Activated effector memory CD4-positive, alpha-beta T cell treated with anti-CD3 and anti-CD28 coated beads, Interleukin-2, amount 50 U/mL, for 16 hours (primary cell): ENCODE results near the gene PLEKHA6.
A peak's percentile ranks its signal among the peaks of the same experiment; 100 is the strongest.

ENCODE experiments used
- DNase-seq: peaks from one replicate; pipeline ENCODE4 v3.0.0-alpha.2; 2020

PLEKHA6 gene

DNA sequence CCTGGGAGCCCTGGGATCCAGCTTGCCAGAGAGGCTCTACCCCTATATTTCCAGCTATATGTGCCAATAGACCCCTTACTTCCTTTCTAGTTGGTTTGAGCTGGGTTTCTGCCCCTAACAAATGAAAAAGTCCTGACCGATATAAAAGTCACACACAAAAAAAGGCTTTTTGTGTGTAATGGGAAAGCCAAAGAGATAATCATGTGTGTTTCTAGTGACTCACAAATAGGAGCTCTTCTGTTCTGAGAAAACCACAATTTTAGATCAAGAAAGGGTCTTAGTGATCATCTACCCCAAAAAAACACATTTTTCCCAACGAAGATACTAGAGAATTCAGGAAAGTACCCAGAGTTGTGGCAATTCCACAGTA lies 23.0 kb upstream of the PLEKHA6 start:
- DNase-seq: no peak

DNA sequence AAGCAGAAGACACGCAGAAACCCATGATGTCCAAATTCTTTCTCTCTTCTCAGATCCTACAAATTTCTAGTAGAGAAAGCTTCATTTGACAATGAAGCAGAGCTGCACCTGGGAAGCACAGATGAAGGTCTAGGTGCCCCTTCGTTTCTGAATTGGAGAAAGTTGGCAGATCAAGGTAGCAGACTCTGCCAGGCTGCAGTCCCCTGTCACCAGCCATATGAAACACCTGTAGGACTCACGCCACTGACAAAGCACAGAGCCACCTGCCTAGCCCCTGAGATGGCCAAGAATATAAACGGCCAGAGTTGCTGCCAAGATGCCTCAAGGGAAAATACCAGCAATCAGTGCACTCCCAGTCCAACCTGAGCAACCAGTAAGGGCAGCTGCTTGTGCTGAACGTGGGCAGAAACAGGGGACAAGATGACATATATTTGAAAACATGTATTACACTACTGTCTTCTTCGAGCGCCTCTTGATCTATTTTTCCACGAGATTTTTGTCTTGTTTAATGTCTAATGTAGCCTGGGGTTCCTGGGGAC lies 20.6 kb upstream of the PLEKHA6 start:
- no peak for DNase-seq

DNA sequence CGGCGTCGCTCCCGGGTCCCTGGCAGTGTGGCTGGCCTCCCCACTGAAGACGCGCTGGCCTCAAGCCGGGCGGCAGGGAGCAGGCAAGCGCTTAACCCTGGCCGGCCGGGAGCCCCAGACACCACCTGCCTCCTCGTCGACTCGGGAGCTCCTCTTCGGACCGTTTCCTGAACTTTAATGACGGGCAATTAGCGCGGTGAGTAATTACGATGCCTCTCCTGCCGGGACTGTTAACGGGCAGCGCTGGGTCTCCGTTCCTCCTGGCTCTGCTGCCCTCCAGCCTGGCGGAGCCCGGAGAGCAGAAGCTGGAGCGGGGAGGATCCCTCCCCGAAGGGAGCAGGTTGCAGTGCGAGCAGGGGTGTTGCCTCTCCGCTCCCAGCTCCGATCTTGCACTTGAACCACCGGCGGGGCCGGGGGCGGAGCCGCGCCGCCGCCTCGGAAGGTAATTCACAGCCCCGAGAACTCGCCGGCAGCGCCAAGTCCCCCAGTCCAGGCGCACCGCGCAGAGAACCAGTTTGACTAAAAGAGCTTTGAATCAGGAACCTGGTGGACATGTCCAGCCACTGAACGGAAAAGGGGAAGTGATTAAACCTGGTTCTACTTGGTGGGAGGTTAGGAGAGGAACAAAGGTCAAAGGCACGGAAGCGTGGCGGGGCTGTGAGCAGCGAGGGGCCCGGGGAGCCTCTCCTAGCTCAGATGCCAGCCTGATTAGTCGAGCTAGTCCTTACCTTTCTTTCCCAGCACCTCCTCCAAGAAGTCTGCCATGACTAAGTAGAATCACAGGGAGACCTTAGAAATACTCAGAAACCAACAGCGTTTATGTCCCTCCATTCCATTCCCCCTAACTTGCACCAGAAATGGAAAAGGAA lies 18.3 kb upstream of the PLEKHA6 start:
- DNase-seq: peak; percentile 81

DNA sequence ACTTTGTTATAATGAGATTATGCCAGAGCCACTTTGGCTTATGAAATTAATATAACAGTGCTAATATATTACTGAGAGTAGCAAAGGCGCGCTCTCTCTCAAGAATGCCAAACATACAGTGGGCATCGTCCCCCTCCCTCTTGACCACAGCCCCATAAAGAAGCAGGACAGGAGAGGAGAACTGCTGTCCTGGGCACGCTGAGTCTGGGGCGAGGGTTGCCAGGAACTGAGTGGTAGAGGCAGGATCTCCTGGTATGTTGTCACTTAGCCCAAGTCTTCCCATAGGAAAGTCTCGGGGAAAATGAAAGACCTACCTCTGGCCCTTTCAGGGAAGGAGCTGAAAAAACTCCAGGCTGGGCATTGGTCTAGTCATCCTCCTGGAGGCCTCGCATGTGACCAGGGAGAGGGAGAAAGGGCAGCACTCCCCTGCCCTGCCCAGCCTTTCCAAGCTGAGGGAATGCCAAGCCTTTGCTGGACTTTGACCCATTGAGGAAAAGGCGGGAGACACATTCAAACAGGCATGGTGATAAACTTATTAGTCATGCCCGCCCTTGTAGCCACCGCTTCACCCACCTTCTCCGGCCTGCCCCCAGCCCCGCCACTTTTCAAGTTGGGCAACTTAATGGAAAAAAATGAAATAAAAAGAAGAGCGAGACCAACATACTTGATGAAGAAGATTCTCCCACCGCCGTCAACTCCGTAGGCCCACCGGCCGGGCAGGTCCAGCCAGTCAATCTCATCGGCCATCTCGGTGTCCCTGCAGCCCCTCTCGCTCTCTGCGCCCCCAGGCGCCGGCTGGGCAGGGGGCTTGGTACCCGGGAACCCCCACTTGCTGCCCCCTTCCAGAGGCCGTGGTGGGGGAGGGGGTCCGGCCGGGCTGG lies 17.4 kb upstream of the PLEKHA6 start:
- DNase-seq: no peak

DNA sequence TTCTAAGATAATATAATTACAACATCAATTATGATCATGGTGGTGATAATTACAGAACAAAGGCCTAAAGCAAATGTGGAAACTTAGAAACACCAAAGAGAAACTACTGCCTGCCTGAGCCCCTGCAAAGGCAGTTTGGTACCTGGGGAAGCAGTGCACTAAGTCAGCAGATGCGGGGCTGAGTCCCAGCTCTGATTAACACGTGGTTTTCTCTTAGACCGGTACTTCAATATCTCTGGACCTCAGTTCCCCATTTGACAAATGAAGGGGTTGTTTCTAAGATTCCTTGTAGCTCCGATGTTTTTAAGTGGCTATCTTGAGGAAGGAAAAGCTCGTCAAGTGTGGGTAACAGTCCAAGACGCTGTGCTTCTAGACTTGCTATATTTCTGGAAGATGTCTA lies 16.7 kb upstream of the PLEKHA6 start:
- DNase-seq: no peak

DNA sequence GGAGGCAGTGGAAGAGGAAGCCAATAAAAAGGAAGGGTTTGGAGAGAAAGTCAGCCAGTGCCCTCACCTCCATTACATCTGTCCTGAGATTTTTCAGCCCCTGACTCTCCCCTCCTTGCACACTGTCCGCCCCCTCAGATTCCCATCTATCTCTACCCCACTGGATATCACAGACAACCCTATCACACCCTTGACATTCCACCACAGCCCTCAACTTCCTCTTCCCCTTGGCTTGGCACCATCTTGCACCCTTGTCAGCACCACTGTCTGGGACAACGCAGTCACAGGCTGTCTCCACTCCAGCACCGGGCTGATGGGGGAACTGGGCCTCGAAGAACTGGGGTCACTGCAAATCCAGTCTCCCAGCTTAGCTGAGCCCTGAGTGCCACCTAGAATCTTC lies 14.2 kb upstream of the PLEKHA6 start:
- no peak for DNase-seq

DNA sequence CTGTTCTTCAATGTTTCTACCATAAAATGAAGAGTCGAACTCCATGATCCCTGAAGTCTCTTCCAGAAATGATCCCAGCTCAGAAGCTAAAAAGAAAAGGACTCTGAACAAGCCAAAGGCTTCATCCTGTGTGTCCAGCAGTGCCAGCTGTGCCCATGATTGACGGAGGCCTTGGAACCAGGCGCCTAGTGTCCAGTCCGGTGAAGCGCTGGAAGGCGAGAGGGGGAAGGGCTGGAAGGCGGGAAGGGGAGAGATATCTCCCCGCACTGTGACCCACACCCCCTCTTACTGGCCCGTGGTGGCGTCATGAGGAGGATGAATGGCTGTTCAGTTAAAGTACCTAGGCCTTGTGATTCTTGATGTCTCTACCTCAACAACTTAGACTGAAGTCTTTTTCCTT lies 10.4 kb upstream of the PLEKHA6 start:
- DNase-seq: no peak

DNA sequence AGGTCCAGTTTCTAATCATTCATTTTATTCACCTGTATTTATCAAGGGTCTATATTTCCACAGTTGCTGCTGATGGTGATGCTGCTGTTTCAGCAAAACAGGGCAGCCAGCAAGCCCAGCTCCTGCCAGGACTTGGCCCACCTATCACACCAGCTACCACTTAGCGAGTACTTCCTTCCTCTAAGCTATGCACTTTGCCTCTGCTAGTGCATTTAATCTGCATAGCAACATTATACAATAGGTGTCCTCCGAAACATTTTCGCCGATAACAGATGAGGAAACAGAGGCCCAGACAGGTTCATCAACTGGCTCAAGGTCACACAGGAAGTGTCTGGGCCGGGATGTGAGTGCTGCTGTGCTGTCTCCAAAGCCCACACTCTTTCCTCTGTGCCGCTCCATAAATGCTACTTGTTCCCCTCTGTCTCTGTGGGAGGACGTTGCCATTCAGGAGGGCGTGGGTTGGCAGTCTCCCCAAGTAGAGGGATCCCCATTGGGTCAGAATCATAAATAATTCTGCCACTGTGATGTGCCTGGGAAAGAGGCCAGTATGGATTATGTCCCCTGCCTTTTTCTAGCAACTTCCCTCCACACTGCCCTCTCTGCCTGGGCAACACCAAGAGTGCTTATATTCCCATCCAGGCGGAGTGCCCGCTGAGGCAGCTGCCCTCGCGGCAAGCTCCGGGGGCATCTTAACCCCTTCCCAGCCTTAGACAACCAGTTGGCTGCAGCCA lies 9.4 kb upstream of the PLEKHA6 start:
- no peak for DNase-seq

DNA sequence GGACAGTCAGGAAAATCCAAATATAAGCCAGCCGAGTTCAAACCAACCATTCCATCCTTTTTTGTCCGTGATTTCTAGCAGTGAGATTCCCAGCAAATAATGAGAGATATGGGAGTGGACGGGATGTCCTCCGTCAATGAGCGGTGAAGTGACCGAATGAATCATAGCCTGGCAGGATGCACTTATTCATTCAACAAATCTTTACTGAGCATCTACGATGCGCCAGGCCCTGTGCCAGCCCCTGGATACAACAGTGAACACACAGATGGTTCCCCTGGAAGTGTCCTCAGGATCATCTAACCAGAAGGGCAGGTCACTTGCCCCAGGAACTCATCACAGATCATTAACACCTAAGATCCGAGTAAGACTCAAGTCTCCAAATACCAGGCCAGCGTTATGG lies 8.2 kb upstream of the PLEKHA6 start:
- no peak for DNase-seq

DNA sequence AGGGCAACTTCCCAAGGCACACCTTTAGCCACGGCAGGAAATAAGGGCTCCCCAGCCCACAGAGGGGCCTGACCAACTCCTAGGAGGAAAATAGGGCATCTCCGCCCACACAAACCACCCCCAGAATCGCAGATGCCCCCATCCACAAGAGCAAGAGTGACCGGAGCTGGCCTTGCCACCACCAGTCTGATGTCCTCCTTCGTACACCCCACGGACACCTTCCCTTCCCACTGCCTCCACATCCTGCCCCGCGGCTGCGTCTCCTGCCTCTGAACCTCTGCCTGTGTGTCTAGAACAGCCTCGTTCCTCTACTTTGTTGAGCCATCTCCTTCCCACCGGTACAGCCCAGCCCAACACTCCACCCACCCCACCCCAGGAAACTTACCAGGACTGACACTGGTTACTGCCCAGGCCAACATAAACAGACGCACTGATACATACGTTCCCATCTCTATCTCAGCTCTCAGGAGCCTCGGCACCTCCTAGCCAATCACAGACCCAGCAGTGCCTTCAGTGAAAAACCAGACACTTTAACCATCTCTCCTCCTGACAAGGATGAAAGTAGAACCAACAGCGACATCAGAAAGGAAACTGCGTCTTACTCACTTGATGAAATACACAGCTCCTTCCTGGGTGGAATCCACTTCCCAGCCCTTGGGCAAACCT lies 7.6 kb upstream of the PLEKHA6 start:
- no peak for DNase-seq

DNA sequence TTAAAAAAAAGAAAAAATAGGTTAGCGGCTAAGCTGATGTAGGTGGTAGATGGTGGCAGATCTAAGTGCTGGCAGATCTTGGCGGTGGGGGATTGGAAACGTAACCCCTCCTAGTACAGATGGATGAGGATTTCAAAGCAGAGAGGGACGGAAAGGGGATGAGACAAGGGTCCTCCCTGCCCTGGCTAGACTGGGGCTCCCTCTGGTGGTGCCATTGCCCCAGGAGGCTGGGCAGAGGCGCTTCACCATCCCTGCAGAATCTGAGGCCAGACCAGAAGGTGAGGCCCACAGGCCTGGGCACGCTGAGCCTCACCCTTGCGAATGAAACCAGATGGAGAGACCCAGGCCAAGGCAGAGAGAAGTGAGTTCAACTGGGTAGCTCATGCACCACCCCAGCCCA lies 7.0 kb upstream of the PLEKHA6 start:
- no peak for DNase-seq

DNA sequence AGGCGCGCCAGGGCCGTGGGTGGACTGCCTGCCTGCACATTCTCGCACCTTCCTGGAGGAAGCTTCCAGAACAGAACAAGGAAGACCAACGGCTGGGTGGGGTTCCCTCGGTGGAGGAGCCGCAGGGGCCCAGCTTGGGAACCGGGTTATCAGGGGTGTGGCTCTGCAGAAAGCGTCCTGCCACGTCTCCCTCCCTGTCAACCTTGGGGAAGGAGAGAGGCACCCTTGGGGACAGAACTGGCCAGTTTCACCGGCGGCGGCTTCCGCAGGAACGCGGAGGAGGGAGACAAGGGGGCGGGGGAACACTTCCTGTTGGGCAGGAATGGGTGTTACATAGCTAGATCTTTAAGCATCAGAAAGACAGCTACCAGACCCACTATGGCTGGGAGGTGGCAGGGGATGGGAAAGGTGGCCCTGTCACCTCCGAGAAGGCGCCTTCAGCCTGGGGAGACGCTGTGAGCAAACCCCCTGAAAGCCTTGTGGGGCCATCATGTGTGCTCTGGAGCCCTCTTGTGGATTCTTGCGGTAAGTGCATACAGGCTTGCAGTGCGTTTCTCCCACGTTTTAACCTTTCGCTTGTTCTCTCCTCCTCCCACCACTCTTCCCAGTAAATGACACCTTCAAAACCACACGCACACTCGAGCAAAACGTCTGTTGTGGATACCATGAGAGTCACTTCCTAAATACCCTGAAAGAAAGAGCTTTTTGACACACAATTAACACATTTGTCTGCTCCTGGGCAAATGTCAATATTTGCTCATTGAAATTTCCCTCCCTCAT lies 3.8 kb upstream of the PLEKHA6 start:
- peak; percentile 88 for DNase-seq

DNA sequence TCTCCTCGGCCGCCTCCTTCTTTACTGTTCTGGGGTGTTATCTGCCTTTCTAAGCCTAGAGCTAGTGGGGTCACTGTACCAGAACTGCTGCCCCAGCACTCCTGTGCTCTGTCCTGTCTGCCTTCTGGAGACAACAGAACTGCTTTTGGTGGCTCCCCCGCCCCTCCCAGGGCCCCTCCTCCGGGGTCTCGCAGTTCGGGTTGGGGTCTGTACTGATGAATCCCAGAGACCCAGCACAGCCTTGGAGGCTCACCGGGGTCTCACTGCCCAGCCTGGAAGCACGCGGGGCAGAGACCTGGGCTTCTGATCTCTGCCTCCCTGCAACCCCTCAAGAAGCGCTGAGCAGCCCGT lies 3.2 kb upstream of the PLEKHA6 start:
- DNase-seq: no peak

DNA sequence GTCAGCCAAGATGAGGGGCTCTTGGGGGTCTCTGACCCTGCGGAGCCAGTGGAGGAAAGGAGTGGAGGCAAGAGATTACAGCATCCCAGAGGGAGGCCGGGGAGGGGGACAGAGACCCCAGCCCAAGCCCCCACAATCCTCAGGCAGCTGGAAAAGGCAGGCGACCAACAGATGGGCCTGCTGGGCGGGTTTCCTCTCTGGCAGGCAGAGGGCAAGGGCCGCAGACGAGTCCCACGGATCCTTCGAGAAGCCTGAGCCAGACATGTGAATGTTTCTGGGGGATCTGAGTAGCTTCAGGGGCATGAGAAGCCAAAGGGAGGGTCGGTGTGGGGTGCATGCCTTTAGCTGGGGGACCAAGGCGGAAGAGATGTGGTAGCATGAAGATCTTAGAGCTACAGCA lies 2.1 kb upstream of the PLEKHA6 start:
- DNase-seq: no peak

DNA sequence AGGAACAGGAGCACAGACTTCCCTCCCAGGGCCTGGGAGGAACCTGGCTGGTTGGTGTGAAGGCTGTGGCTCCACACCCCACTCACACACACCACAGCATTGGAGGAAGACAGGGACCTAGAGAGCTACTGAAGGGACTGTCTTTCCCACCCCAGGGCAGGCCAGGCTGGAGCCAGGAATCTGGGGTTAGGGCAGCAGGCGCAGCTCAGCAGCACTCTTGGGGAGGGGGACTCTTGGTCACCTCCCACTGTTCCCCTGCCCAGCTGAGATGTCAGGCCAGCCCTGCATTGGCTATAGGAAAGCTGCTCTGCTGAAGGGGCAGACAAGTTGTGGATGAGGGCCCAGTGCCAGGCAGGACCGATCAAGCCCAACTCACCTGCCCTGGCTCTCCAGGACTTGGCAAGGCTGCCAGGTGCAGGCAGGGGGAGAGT lies 1.6 kb upstream of the PLEKHA6 start:
- no peak for DNase-seq

DNA sequence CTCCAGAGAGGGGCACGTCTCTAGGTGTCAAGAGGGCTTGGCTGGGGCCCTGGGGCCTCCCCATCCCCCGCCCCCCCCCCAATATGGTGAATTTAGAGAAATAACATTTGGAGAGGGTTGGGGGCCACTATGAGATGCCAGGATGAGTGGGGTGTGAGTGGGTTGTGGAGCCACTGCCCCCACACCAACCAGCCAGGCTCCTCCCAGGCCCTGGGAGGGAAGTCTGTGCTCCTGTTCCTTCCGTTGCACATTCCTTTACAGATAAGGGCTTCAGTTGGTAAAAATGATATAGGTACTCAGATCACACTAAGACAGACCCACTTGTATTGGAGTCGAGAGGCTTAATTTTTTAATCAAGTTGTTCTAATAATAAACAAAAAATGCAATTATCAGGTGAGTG lies 585 bp upstream of the PLEKHA6 start:
- no peak for DNase-seq

DNA sequence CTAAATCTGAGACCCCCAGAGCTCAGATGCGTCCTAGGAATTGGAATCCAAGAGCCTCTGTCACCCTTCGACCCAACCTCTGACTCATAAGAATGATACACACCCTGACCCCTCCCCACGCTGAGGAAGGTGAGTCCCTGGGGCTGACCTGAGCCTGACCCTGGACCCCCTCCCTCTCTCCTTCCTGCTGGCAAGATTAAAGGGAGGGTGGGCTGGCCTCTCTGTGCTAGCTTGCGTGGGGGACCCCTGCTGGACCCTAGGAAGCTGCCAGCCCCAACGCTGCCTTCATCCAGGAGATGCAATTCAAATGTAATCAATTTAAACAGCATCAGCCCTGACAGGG lies 627 bp downstream of the PLEKHA6 start:
- no peak for DNase-seq

DNA sequence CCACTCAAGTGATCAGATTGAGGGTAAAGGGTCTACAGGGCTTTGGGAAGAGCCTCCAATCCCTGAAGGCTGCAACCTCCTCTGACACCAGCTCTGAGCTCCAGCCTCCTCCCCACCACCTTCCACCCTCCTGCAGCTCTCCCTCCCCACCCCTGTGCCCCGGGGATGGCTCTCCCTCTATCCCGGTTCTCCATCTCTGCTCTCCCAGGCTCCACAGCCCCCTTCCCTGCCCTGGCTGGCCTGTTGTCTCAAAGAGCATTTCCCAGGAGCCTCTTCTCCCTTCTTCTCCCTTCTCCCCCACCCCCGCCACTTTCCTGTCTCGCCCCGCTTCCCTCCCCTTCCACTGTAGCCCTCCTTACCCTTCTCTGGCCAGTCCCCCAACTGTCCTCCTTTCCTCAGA lies 1.1 kb downstream of the PLEKHA6 start:
- no peak for DNase-seq

DNA sequence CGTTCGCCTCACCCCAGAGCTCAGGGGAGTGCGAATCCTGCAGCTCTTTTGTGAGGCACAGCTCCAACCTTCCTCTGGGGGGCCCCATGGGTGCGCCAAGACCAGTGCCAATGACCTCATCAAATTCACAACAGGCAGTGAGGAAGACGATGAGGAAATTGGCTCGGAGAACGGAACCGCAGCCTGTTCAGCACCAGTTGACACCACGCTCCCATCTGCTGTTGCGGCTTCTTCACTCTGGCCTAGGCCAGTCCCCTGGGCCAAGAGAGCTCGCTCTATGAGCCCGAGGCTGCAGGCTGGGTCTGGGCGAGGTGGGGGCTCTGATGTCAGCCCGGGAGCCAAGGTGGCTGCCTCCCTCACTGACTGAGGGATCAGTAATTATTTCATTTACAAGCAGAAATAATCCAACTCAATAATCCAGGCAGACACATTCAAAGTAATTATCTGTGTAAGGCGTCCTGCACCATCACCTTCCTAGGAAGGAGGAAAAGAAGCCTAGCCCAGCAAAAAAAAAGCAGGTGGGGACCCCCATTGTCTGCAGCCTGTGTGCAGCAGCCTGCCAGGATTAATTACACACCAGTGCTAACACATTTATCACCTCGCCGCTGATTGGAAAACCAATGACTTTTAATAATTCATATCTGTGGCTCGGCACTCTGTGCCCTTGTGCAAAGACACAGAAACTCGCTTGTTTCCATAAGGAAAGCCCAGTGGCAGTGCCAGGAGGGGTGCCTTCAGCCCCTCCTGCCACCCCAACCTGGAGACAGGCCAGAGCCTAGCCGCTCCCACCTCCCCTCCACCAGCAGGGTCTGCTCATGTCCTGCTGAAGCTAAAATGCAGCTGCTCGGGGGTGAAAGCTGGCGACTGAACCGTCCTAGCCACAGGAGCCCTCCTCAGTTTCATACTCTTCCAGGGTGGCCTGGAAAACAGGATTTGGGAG lies 1.9 kb downstream of the PLEKHA6 start:
- DNase-seq: no peak

DNA sequence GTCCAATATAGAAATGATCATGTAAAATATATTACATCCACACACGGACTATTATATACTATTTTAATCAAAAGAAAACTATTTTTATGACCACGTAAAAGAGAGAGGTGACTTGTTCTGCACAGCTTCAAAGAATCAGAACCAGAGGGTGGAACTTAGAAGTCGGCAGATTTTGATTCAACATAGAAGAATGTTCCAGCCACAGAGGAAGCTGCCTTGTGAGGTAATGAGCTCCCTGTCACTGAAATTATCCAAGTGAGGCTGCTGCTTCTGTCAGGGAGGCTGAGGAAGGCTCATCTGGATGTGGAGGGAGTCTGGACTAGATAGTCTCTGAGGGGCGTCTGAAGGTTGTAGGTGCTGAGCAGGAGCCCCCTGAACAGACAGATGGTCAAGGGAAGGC lies 2.7 kb downstream of the PLEKHA6 start:
- no peak for DNase-seq

DNA sequence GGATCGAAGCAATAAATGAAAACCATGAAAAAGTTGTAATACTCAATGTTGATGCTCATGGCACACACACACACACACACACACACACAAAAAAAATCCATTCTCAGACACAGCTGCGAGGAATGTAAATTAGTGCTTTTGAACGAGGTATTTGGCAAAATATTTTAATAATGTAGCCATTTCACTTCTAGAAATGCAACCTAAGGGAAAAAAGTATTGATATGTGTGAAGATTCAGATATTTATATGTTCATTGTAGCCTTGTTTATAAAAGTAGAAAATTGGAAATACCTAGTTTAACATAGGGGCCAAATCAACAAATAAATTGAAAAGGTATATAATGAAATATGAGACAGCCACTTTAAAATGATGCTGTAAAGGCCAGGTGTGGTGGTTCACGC lies 3.8 kb downstream of the PLEKHA6 start:
- DNase-seq: no peak
